Effector memory CD8-positive, alpha-beta T cell (primary cell): ENCODE measurements around the gene TINAGL1.

Source experiments
- ATAC-seq: fragments of 150-1000 bp; cut with Tn5 transposase; replicated peaks from 2 replicates; pipeline ENCODE4 v1.10.0; 2021; ENCODE audit warnings: mild to moderate bottlenecking, moderate library complexity
- DNase-seq, 3 experiments: peaks; one replicate each; pipeline ENCODE4 v3.0.0; 2021
- H3K27ac Mint-ChIP-seq, 2 donors: one replicate each; pipeline ENCODE4 v1.8.0; 2022; ENCODE audit warnings: mild to moderate bottlenecking in 2 of 2, mixed read lengths in 2 of 2, moderate library complexity in 2 of 2
- H3K27me3 Mint-ChIP-seq, 2 donors: one replicate each; pipeline ENCODE4 v1.8.0; 2022; ENCODE audit warnings: mixed read lengths in 2 of 2
- H3K36me3 Mint-ChIP-seq: one replicate; pipeline ENCODE4 v1.8.0; 2022; ENCODE audit warnings: mild to moderate bottlenecking, moderate library complexity, mixed read lengths; ENCODE audit not compliant: insufficient read depth
- H3K4me1 Mint-ChIP-seq, 2 donors: one replicate each; pipeline ENCODE4 v1.8.0; 2022; ENCODE audit warnings: low read depth in 2 of 2, mixed read lengths in 2 of 2
- H3K4me3 Mint-ChIP-seq, 2 donors: one replicate each; pipeline ENCODE4 v1.8.0; 2022; ENCODE audit warnings: mild to moderate bottlenecking in 2 of 2, mixed read lengths in 2 of 2, moderate library complexity in 2 of 2
- H3K9me3 Mint-ChIP-seq, 2 donors: one replicate each; pipeline ENCODE4 v1.8.0; 2022; ENCODE audit warnings: mixed read lengths in 2 of 2

Gene TINAGL1

DNA sequence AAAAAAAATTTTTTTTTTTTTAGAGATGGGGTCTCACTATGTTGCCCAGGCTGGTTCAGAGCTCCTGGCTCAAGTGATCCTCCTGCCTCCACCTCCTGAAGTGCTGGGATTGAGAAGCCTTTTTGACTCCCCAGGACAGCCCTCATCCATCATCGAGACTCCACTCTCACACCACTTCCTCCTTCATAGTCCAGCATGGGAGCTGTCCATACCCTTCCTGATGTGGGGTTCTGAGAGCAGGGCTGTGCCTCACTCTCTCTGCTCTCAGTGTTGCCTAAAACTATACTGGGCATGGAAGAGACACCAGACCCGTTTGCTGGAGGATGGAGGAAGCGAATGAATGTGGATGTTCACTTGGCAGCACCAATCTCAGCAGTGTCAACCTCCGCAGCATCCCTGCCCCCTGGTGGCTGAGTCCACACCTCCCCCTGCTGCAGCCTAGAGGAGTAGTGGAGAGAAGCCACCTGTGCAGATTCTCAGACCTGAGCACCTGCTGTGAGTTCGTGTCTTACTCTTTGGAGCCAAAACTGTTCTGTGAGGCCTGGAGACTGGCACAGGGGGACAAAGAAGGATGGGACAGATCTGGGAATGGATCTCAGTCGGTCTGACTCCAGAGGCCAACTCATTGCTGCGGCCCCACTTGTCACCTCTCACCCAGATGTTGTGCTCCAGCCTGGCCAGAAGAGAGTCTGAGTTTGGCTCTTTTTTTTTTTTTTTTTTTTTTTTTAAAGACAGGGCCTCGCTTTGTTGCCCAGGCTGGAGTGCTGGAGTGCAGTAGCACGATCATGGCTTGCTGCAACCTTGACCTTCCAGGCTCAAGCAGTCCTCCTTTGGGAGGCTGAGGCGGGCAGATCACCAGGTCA, 17.7 kb downstream of the TINAGL1 start:
- ATAC-seq (peak; percentile 93), DNase-seq (peak; percentile 61 to 63 (median 62))
- Mint-ChIP-seq H3K4me3 (no peak overlapping the region), H3K9me3 (no peaks in the 10 kb centered on the region), H3K36me3 (no peaks in the 10 kb centered on the region), H3K27me3 (peaks cover 29 to 46% of the 10 kb centered on the region in 2 donors), H3K4me1 (peaks cover 2 to 5% of the 10 kb centered on the region in 2 donors), H3K27ac (no peak overlapping the region)

DNA sequence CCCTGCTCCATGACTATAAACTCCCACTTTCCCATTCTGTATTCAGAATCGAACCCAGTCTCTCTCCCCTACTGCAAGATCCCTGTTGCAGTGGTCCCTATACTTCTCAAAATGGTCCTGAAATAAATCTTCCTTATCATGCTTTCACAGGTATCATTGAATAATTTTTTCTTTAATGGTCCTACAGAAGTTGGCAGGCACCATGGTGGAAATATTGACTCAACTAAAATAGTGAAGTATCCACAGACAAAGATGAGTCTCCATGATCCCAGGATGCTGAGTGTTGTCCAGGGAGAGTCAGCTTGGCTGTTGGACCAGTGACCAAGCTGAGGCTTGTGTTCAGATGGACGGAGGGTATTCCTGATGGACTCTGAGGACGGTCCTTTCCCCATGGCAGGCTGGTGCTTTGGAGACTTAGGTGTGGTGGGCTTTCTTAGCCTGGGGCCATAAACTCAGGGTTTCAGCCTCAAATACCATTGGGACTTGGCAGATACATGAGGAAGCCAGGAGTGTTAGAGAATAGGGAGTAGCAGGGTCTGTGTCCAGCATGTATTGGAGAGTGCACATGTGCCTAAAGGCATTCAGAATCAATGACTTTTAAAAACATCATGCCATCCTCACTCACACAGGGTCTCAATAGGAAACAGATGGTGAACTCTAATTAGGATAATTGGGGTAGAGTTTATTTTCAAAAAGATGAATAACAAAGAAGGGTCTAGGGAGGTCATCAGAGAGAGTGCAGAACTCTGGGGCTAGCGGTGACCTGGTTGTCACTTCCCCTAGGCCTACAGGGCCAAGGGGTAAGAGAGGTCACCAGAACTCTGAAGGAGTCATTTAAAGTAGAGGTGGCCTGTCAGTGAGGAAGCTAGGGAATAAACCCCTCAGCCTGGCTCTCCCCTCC, 19.8 kb downstream of the TINAGL1 start:
- Mint-ChIP-seq H3K9me3 (no peaks in the 10 kb centered on the region), H3K36me3 (no peaks in the 10 kb centered on the region), H3K27me3 (peaks cover 19 to 29% of the 10 kb centered on the region in 2 donors), H3K4me3 (no peak overlapping the region), H3K27ac (no peak overlapping the region), H3K4me1 (peaks cover 0 to 2% of the 10 kb centered on the region in 2 donors)
- DNase-seq = no peak
- ATAC-seq = no peak

- H3K27me3 Mint-ChIP-seq = peaks cover 15 to 23% of the 10 kb centered on the region in 2 donors
- H3K4me1 Mint-ChIP-seq = peaks cover 0 to 2% of the 10 kb centered on the region in 2 donors
- H3K27ac Mint-ChIP-seq = no peak overlapping the region
- no peaks in the 10 kb centered on the region for H3K9me3 Mint-ChIP-seq
- H3K36me3 Mint-ChIP-seq = no peaks in the 10 kb centered on the region
- ATAC-seq (no peak), DNase-seq (no peak)
- no peak overlapping the region for H3K4me3 Mint-ChIP-seq
Measured at GRCh38 chr1:31596737-31597097, 20.4 kb downstream of the TINAGL1 start.

DNA sequence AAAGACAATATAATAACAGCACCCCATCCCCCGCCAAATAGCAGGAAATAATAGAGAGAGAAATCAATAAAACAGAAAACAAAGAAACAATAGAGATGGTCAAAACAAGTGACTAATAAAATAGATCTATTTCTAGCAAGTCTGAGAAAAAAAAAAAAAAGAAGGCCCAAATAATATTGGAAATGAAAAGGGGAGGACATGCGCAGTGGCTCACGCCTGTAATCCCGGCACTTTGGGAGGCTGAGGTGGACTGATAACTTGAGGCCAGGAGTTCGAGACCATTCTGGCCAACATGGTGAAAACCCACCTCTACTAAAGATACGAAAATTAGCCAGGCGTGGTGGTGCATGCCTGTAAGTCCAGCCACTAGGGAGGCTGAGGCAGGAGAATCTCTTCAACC, 22.7 kb downstream of the TINAGL1 start:
- H3K9me3 Mint-ChIP-seq = no peaks in the 10 kb centered on the region
- no peak overlapping the region for H3K27ac Mint-ChIP-seq
- no peak overlapping the region for H3K4me3 Mint-ChIP-seq
- no peaks in the 10 kb centered on the region for H3K36me3 Mint-ChIP-seq
- no peaks in the 10 kb centered on the region for H3K4me1 Mint-ChIP-seq
- ATAC-seq (no peak), DNase-seq (no peak)
- H3K27me3 Mint-ChIP-seq = peaks cover 8 to 10% of the 10 kb centered on the region in 2 donors

DNA sequence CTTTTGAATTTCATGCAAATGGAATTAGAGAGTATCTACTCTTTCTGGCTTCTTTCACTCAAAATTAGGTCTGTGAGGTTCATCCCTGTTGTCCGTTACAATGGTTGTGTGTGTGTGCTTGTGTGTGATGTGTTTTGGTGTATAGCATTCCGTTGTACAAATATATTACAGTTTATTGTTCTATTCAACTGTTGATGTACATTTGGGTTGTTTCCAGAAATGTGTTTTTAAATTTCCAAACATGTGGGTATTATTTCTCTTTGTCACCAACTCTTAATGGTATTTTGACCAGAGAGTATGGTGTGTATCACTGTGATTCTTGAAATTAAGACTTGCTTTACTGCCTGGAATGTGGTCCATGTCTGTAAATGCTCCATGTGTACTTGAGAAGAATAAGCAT, 24.3 kb downstream of the TINAGL1 start:
- Mint-ChIP-seq H3K4me3 (no peak overlapping the region), H3K27ac (no peak overlapping the region), H3K9me3 (no peaks in the 10 kb centered on the region), H3K27me3 (peaks cover 8 to 10% of the 10 kb centered on the region in 2 donors), H3K36me3 (no peaks in the 10 kb centered on the region), H3K4me1 (no peaks in the 10 kb centered on the region)
- DNase-seq = no peak
- ATAC-seq = no peak

GRCh38 chr1:31602081-31602480, 25.8 kb downstream of the TINAGL1 start:
- ATAC-seq (no peak), DNase-seq (no peak)
- H3K4me1 Mint-ChIP-seq = no peaks in the 10 kb centered on the region
- no peaks in the 10 kb centered on the region for H3K9me3 Mint-ChIP-seq
- peaks cover 0 to 3% of the 10 kb centered on the region in 2 donors for H3K27me3 Mint-ChIP-seq
- no peaks in the 10 kb centered on the region for H3K36me3 Mint-ChIP-seq
- no peak overlapping the region for H3K4me3 Mint-ChIP-seq
- H3K27ac Mint-ChIP-seq = no peak overlapping the region

DNA sequence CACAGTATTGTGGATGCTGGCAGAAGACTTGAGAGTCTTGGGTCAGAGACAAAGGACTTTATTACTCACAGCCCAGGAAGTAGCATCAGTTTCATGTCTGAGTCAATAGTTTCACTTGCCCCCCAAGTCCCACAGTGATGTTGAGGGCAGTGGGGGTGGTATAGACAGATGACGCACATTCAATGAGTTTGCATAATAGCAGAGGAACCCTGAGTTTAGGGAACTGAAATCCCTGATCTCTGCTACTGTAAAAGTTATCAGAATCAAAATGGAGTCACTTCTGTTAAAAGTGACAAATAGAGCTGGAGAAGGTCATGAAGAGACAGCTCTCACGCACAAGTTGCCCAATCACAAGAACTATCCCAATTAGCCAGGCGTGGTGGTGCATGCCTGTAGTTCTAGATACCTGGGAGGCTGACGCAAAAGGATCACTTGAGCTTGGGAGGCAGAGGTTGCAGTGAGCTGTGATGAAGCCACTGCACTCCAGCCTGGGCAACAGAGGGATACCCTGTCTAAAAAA, 29.7 kb downstream of the TINAGL1 start:
- Mint-ChIP-seq H3K27ac (no peak overlapping the region), H3K9me3 (no peaks in the 10 kb centered on the region), H3K4me3 (no peak overlapping the region), H3K36me3 (no peaks in the 10 kb centered on the region), H3K4me1 (no peaks in the 10 kb centered on the region), H3K27me3 (peaks cover 7 to 22% of the 10 kb centered on the region in 2 donors)
- DNase-seq = no peak
- peak; percentile 45 for ATAC-seq

- H3K27me3 Mint-ChIP-seq = peaks cover 7 to 22% of the 10 kb centered on the region in 2 donors
- H3K27ac Mint-ChIP-seq = no peak overlapping the region
- ATAC-seq = no peak
- no peak for DNase-seq
- no peaks in the 10 kb centered on the region for H3K4me1 Mint-ChIP-seq
- no peaks in the 10 kb centered on the region for H3K36me3 Mint-ChIP-seq
- no peak overlapping the region for H3K4me3 Mint-ChIP-seq
- no peaks in the 10 kb centered on the region for H3K9me3 Mint-ChIP-seq
Measured at GRCh38 chr1:31607360-31607759, 31.0 kb downstream of the TINAGL1 start.

DNA sequence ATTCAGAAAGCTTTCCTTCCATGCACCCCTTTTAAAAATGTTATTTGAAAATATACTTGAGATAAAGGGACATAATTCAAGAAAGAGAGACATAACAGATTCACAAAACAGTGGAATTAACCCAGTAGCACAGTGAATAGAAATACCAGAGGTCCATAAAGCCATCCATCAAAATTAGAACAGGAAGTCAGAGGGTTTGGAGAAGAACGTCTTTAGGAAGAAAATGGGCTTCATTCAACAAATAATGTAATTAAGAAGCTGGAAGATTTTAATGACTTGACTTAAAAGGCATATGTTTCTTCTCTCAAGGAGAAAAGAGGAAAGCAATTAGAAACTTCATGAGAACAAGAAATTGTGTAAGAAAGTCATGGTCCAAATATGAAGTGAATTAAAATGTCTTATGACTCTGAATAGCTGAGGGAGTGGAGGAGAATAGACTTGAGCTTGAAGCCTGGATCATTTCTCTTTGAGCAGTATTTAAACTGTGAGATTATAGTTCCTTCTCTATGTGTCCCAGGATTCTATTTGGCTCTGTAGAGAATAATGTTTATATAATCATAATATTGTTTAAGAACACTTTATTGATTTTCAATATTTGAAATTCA, 33.3 kb downstream of the TINAGL1 start:
- no peak for DNase-seq
- H3K4me1 Mint-ChIP-seq = no peaks in the 10 kb centered on the region
- H3K36me3 Mint-ChIP-seq = no peaks in the 10 kb centered on the region
- no peak overlapping the region for H3K4me3 Mint-ChIP-seq
- no peaks in the 10 kb centered on the region for H3K9me3 Mint-ChIP-seq
- no peak overlapping the region for H3K27ac Mint-ChIP-seq
- peaks cover 7 to 22% of the 10 kb centered on the region in 2 donors for H3K27me3 Mint-ChIP-seq
- no peak for ATAC-seq

- H3K4me3 Mint-ChIP-seq = no peak overlapping the region
- no peaks in the 10 kb centered on the region for H3K9me3 Mint-ChIP-seq
- peaks cover 35 to 38% of the 10 kb centered on the region in 2 donors for H3K27me3 Mint-ChIP-seq
- no peak overlapping the region for H3K27ac Mint-ChIP-seq
- H3K4me1 Mint-ChIP-seq = peaks cover 6% of the 10 kb centered on the region in 2 donors
- ATAC-seq (no peak), DNase-seq (no peak)
- peaks cover 7% of the 10 kb centered on the region for H3K36me3 Mint-ChIP-seq
Measured at GRCh38 chr1:31614414-31615005, 38.2 kb downstream of the TINAGL1 start.

- no peak for DNase-seq
- Mint-ChIP-seq H3K27me3 (peaks cover 39 to 45% of the 10 kb centered on the region in 2 donors), H3K4me1 (peaks cover 6 to 8% of the 10 kb centered on the region in 2 donors), H3K36me3 (peaks cover 7% of the 10 kb centered on the region), H3K4me3 (no peak overlapping the region), H3K27ac (no peak overlapping the region), H3K9me3 (no peaks in the 10 kb centered on the region)
- no peak for ATAC-seq
Measured at GRCh38 chr1:31615414-31615813, 39.1 kb downstream of the TINAGL1 start.

DNA sequence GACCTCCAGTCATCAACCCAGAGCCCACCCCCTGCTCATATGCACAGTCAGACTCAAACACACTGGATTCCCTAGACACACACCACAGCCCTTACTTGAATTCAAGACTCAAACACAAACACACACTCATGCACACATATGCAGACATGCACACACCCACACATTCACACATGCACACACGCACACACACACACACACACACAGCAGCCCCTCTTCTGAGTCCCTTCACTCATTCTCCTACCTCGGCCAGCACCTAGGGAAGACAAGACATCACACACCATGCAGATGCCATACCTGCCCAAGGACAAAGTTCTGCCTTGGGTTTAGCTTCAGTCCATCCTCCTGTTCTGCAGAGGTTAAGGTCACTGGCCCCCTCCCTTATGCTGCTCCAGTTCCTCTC, 39.6 kb downstream of the TINAGL1 start:
- Mint-ChIP-seq H3K27me3 (peaks cover 39 to 45% of the 10 kb centered on the region in 2 donors), H3K4me3 (no peak overlapping the region), H3K4me1 (peaks cover 6 to 8% of the 10 kb centered on the region in 2 donors), H3K9me3 (no peaks in the 10 kb centered on the region), H3K27ac (no peak overlapping the region), H3K36me3 (peaks cover 7% of the 10 kb centered on the region)
- DNase-seq (no peak), ATAC-seq (no peak)
